Embryonic facial prominence (tissue), 1 donor: Measurements from ENCODE around the gene CACNB2.

Experiments
- DNase-seq: peaks from one replicate; pipeline ENCODE4 v3.0.0-alpha.2; 2016; ENCODE audit errors: extremely low spot score

Gene CACNB2

DNA sequence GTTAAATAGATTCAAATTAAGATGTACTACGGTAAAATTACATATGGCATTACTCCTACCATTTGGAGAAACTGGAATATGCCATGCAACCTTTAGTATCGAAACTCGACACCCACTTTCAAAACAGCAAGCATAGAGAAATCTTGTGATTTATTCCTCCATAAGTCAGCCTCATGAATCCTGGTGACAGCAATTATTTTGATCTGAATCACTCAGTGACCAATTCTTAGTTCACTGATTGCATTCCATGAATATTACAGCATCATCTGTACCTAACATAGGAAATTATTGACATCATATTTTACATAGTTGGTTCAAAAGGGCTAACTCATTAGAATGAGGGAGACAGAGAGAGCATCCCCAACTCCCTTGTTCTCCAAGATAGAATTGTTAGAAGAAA, 89.6 kb downstream of the CACNB2 start:
- no peak for DNase-seq

GRCh38 chr10:18230794-18231193, 90.6 kb downstream of the CACNB2 start:
- DNase-seq: no peak

DNA sequence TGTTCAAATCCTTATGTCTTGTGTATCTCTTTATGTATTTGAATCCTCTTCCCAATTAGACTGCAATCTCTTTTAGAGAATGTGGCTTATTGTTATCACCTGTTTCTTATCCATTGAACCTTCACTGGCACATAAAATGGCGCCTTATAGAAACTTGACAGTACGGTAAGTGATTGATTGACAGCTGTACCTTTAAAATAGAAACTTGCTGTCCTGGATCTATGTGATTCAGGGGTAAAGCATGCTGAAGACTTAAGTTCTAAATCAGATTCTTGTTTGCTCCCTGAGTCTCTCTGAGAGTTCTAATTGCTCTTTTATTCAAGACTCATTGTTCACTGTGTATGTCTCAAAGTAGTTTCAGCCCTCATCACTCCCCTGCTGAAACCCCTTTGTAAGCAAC, 91.3 kb downstream of the CACNB2 start:
- DNase-seq: no peak

GRCh38 chr10:18233775-18234174, 93.6 kb downstream of the CACNB2 start:
- DNase-seq: no peak

DNA sequence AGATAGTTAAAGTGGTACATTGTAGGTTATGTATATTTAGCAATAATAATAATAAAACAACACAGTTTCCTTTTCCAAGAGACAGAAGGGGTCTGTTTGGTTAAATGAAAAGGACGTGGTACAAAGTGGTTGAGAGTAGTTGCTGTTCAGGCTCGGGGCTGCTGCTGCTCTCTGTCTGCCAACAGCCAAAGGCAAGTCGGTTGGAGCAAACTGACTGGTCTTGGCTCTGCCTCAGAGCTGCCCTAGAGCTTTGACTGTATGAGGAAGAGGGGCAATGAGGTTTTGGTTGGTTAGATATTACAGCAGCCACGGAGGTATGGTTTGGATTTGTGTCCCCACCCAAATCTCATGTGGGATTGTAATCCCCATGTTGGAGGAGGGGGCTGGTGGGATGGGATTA, 95.3 kb downstream of the CACNB2 start:
- DNase-seq: no peak

DNA sequence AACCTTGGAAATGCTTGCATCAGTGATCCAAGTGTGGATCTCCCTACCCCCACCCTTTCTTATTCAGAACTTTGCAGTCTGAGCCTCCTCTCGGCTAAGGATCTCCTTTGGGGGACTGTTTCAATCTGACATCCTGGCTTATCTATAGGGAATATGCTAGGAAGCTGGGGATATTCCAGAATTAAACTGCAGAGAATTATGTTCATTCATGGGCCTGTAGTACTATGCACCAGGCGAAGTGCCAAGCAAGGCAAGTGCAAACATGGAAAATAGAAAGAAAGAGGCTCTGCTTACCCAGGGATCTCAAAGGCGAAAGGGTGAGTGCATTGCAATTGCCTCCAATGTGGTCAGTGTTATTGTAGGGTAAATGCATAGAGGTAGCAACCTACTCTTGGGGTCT, 96.5 kb downstream of the CACNB2 start:
- DNase-seq: no peak

GRCh38 chr10:18238870-18239485, 98.8 kb downstream of the CACNB2 start:
- DNase-seq: no peak

DNA sequence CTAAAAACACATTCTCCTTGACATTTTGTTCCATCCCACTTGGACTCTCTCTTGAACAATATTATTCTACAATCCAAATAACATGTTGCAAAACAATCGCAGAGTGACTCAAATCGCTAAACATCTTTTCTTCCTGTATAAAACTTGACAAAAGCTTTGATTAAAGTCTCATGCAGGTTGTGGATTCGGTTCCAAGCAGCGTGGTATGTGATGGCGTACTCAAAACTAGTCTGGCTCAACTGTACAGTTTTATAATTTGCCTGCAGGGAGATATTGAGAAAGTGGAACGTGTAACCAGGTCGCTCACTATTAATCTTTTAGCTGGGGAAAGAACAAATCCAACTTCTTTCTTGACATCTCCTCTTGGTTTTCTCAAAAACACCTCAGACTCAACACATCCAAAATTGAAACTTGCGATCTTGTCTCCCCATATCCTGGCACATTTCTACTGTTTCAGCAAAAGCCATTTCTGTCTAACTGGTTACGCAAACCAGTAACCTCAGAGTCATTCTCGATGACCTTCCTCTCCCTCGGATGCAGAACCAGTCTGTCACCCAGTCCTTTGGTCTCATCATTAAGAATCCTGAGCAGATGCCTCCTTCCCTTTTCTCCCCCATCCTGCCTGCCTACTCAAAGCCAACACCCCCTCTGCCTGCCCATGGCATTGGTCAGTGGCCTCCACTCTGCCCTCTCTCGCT, 100.1 kb downstream of the CACNB2 start:
- DNase-seq: no peak

- no peak for DNase-seq
These were observed 106.7 kb downstream of the CACNB2 start for GRCh38 chr10:18246967-18247366.

GRCh38 chr10:18252086-18252485, 111.9 kb downstream of the CACNB2 start:
- DNase-seq: no peak

- no peak for DNase-seq
These were observed 113.9 kb downstream of the CACNB2 start for GRCh38 chr10:18254086-18254485.

GRCh38 chr10:18254692-18255091, 114.5 kb downstream of the CACNB2 start:
- no peak for DNase-seq

DNA sequence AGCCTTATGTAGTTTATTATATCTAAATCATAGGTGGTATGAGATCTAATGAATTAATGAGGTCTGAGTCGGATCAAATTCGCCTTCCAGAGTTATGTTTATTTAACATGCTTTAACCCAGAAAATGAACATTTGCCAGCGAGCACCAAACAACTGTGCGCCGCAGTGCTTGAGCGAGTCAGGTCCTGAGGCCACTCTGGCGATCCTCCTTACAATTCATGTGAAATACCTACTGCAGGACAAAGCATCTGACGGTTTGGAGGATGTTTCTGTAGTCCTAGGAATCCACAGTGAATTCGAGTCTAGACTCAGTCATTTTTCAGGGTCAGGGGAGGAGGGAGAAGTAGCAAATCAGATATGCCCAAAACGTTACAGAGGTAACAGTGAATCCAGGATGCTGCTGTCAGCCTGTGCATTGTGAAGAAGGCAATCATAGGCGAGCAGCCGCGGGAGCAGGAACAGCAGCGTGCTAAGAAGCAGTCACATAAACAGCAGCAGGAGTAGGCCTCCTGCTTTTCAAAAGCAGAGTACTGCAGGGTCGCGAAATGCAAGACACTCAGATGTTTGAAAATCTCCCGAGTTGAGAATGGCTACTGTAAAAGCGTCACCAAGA, 120.2 kb downstream of the CACNB2 start:
- DNase-seq: no peak

DNA sequence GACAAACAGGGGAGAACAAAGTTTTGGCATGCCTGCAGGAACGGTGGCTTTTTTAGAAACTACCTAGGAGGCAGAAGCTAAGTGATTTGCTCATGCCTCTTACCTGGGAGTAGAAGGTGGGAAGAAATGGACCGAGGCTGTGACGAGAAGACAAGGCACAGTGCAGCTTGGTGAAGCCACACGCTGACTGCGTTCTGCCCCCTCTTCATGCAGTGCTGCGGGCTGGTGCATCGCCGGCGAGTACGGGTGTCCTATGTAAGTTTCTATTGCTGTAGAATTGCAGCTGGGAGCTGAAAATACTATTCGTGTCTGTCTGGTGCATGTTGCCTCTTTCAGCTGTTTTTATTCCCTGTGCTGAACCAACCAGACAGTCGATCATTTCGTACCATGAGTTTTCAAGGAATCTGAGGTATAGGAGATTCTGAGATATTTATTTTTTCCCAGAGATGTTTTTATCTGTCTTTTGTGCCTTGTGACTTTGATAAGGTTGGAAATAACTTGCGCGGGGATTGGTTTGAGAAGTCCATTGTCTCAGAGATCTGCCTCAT, 120.9 kb downstream of the CACNB2 start:
- no peak for DNase-seq

DNA sequence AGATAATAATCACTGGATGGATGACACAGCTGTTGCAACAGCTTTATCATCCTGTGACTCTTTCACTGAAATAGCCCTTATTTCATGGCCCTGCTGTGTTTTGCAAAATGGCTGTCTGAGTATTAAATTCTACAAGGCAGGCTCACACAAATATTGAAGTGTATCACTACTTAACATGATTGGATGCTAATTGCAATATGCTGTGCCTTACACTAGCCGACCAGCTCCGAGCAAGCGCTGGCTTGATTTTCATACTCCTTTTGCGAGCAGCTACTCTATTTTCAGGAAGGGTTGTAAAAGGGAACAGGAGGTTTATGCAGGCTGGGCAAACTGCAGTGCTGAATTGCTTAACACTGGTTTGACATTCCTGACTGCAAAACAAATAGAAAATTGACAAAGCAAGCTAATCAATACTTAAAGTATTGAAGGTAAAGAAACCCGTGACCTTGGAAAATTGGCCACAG, 121.6 kb downstream of the CACNB2 start:
- DNase-seq: no peak

GRCh38 chr10:18264466-18265050, 124.3 kb downstream of the CACNB2 start:
- DNase-seq: no peak

DNA sequence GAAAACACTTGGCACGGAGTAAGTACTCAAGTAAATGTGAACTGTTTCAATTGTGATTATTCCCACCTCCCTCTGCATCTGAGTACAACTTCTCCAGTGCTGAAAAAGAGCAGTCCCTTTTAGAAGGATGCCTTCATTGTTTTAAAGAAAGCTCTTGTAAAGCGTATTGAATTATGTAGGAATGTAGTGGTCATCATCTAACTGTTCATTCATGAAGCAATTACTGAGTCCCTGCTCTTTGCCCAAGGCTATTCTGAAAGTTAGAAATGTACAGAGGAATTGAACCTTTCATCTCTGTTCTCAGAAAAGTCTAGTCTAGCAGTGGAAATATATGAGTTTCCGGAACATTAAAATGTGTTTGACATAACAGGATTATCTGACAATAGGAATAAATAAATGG, 127.8 kb downstream of the CACNB2 start:
- no peak for DNase-seq

GRCh38 chr10:18271491-18271890, 131.3 kb downstream of the CACNB2 start:
- no peak for DNase-seq

GRCh38 chr10:18273039-18273438, 132.8 kb downstream of the CACNB2 start:
- DNase-seq: no peak

- DNase-seq: no peak
These were observed 138.0 kb downstream of the CACNB2 start for GRCh38 chr10:18278181-18278580.

DNA sequence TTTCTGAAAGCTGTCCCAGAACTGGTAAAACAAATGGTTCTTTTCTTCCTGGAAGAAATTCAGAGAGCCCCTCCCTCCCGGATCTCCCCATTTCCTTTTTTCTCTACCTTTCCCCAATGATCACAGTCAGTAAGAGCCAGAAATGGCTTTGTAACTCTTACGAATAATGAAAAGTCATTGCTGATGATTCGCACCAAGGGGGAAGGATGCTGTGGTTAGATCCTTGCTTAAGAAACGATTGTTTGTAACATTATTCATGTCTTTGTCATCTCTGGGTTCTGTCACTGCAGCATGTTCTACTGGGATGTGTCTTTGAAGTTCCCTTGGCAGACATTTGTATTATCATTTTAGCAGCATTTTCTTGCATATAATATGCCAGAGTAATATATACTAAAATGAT, 138.9 kb downstream of the CACNB2 start:
- no peak for DNase-seq

DNA sequence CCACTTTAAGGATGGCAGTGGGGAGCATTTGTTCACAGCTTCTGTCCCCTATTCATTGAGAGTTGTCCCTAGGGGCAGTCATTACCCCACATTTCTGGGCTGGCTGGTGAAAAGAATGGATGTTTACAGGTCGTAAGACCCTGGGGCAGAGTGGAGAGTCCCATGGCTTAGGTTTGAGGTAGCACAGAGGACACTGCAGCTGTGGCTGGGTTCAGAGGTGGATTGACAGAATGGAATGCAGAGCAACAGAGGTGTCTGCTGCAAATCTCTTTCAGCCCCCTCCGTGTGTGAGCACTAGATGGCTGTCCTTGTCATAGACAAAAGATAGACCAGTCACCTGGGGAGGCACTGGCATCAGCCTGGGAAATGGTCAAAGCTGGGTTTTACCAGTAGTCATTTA, 141.9 kb downstream of the CACNB2 start:
- DNase-seq: no peak
